Vagina (tissue), 2 donors: ENCODE measurements around the gene PDE7B.

Experiments used
- POLR2A ChIP-seq, 2 donors: fragments of 450-650 bp; IDR thresholded peaks; one replicate each; pipeline ENCODE4 v1.6.1; 2017; ENCODE audit warnings: antibody characterized with exemption in 2 of 2, mild to moderate bottlenecking in 2 of 2, moderate library complexity in 2 of 2
- POLR2AphosphoS5 ChIP-seq, 2 donors: sonication (generic); formaldehyde crosslinking; IDR thresholded peaks; one replicate each; pipeline ENCODE4 v1.9.0; 2017; ENCODE audit warnings: antibody characterized with exemption in 2 of 2, mild to moderate bottlenecking in 2 of 2, low read depth in 1 of 2; ENCODE audit not compliant: insufficient read depth in 1 of 2
- TF ChIP-seq, protein P1 (sequence below), 3 experiments: fragments of 450-650 bp in 2 of 3; fragments of 200-600 bp in 1 of 3; sonication (generic) in 1 of 3; IDR thresholded peaks; one replicate each; pipeline ENCODE4 v1.5.1; 2017 to 2019; ENCODE audit warnings: antibody characterized with exemption in 3 of 3, mild to moderate bottlenecking in 2 of 3, moderate library complexity in 2 of 3

- TF ChIP-seq, protein P1, sequence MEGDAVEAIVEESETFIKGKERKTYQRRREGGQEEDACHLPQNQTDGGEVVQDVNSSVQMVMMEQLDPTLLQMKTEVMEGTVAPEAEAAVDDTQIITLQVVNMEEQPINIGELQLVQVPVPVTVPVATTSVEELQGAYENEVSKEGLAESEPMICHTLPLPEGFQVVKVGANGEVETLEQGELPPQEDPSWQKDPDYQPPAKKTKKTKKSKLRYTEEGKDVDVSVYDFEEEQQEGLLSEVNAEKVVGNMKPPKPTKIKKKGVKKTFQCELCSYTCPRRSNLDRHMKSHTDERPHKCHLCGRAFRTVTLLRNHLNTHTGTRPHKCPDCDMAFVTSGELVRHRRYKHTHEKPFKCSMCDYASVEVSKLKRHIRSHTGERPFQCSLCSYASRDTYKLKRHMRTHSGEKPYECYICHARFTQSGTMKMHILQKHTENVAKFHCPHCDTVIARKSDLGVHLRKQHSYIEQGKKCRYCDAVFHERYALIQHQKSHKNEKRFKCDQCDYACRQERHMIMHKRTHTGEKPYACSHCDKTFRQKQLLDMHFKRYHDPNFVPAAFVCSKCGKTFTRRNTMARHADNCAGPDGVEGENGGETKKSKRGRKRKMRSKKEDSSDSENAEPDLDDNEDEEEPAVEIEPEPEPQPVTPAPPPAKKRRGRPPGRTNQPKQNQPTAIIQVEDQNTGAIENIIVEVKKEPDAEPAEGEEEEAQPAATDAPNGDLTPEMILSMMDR (IDR thresholded peaks at IDR 0.05): no peak
- no peak for TF ChIP-seq POLR2AphosphoS5 (IDR thresholded peaks at IDR 0.05; ENCODE audit: insufficient read depth in 1 of 2, low read depth in 1 of 2)
- TF ChIP-seq POLR2A (IDR thresholded peaks at IDR 0.05): no peak
Measured at GRCh38 chr6:136123468-136123867, 272.0 kb downstream of the PDE7B start.
